ENCODE measurements around the gene TSHR.
"Not testable (repeated sequence)": the region's sequence is repeated elsewhere in the genome, so short reads cannot be mapped to it uniquely, and the experiment has no call there.

Gene TSHR

DNA sequence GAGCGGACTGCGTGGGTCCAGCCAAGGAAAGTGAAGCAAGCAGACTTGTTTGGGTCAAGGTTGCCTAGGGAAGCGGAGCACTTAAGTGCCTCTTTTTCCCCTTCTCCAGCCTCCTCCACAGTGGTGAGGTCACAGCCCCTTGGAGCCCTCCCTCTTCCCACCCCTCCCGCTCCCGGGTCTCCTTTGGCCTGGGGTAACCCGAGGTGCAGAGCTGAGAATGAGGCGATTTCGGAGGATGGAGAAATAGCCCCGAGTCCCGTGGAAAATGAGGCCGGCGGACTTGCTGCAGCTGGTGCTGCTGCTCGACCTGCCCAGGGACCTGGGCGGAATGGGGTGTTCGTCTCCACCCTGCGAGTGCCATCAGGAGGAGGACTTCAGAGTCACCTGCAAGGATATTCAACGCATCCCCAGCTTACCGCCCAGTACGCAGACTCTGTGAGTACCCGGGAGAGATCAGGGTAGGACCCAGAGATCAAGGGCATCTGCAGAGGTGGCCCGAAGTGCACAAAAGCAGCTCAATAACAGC is at the start of gene TSHR:
Gene TSHR, plus strand, starts transcription at position 206 of the 526 bp plus-strand sequence. Its CDS starts 60 bp downstream, at position 266.
- H3K4me1 ChIP-seq (ENCODE audit: control insufficient read depth, insufficient read depth, low read length), result no peaks in the 10 kb centered on the region; the same call in 1 of the 2 replicates
- H3K9me3 ChIP-seq (ENCODE audit: control insufficient read depth, insufficient read depth, low read length), result no peaks in the 10 kb centered on the region
- H3K36me3 ChIP-seq (ENCODE audit: control insufficient read depth, insufficient read depth, low read length), result no peaks in the 10 kb centered on the region
- peaks cover 5% of the 10 kb centered on the region; the same call in 1 of the 2 replicates for H3K27me3 ChIP-seq (ENCODE audit: control insufficient read depth, insufficient read depth, low read length)
- H3K4me3 ChIP-seq (ENCODE audit: low read length), result peak within 1 kb of the TSS; percentile 58; the same call in 1 of the 2 replicates
- H3K27ac ChIP-seq (ENCODE audit: low read length), result no peak within 1 kb of the TSS
- no CpG with 5 or more reads among the region's 21 CpGs for WGBS (ENCODE audit: insufficient coverage, insufficient read length)
- DNase-seq (ENCODE audit: low read depth, low spot score), result no peak

DNA sequence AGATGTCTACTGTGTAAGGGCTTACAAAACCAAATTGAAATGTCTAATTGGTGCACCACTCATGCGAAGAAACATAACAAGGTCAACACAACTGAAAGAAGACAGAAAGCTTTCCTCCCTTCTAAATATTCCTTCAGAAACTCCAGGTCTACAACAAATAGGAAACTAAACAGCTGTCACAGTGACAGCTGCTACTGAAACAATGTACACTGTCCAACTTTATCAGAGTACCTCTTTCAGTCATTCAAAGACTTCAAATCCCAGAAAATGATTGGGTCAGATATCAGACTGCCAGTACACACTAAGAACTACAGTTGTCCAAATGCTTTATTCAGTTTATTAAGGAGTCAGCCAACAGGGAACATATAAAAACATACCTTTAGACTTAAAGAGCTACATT is 49.1 kb upstream of the TSHR start:
- Histone ChIP-seq H3K4me3 (ENCODE audit: low read length) (no peak overlapping the region), H3K27ac (ENCODE audit: low read length) (no peak overlapping the region), H3K4me1 (ENCODE audit: control insufficient read depth, insufficient read depth, low read length) (no peaks in the 10 kb centered on the region), H3K27me3 (ENCODE audit: control insufficient read depth, insufficient read depth, low read length) (no peaks in the 10 kb centered on the region), H3K9me3 (ENCODE audit: control insufficient read depth, insufficient read depth, low read length) (no peaks in the 10 kb centered on the region), H3K36me3 (ENCODE audit: control insufficient read depth, insufficient read depth, low read length) (no peaks in the 10 kb centered on the region)
- no CpG with 5 or more reads among the region's 1 CpG for WGBS (ENCODE audit: insufficient coverage, insufficient read length)
- DNase-seq (ENCODE audit: low read depth, low spot score), result no peak

DNA sequence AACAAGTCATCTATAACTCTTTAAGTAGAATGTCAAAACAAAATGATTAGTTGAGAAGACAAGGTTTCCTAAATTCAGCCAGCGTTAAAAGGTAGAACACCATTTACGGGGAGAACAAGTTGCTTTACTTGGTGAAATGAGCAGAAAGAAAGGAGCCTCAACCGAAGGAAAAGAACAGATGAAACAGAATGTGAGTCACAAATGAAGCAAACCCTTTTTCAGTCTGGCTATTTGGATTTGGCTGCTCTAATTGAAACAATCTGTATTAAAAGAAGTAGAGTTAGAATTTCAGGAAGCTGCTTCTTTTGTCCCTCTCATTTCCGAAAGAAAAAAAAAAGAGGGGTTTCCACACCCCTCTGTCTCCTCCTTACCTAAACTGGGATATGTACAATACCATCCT is 48.5 kb upstream of the TSHR start:
- Histone ChIP-seq H3K4me1 (ENCODE audit: control insufficient read depth, insufficient read depth, low read length) (no peaks in the 10 kb centered on the region), H3K36me3 (ENCODE audit: control insufficient read depth, insufficient read depth, low read length) (no peaks in the 10 kb centered on the region), H3K27ac (ENCODE audit: low read length) (no peak overlapping the region), H3K4me3 (ENCODE audit: low read length) (no peak overlapping the region), H3K9me3 (ENCODE audit: control insufficient read depth, insufficient read depth, low read length) (no peaks in the 10 kb centered on the region), H3K27me3 (ENCODE audit: control insufficient read depth, insufficient read depth, low read length) (no peaks in the 10 kb centered on the region)
- no CpG with 5 or more reads among the region's 4 CpGs for WGBS (ENCODE audit: insufficient coverage, insufficient read length)
- no peak for DNase-seq (ENCODE audit: low read depth, low spot score)

DNA sequence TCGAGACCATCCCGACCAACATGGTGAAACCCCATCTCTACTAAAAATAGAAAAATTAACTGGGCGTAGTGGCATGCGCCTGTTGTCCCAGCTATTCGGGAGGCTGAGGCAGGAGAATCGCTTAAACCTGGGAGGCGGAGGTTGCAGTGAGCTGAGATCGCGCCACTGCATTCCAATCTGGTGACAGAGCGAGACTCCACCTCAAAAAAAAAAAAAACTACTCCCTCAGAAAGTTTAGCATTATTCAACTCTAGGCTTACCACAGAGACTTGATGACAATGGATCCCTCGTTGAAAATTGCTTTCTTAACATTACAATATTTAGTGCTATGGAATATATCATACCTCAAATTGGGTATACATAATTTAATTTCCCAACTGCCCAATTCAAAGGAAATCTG is 43.4 kb upstream of the TSHR start:
- no CpG with 5 or more reads among the region's 11 CpGs for WGBS (ENCODE audit: insufficient coverage, insufficient read length)
- not testable (repeated sequence) for H3K27ac ChIP-seq (ENCODE audit: low read length); H3K36me3 ChIP-seq (ENCODE audit: control insufficient read depth, insufficient read depth, low read length); H3K4me3 ChIP-seq (ENCODE audit: low read length); H3K4me1 ChIP-seq (ENCODE audit: control insufficient read depth, insufficient read depth, low read length); H3K27me3 ChIP-seq (ENCODE audit: control insufficient read depth, insufficient read depth, low read length); DNase-seq (ENCODE audit: low read depth, low spot score); H3K9me3 ChIP-seq (ENCODE audit: control insufficient read depth, insufficient read depth, low read length)

DNA sequence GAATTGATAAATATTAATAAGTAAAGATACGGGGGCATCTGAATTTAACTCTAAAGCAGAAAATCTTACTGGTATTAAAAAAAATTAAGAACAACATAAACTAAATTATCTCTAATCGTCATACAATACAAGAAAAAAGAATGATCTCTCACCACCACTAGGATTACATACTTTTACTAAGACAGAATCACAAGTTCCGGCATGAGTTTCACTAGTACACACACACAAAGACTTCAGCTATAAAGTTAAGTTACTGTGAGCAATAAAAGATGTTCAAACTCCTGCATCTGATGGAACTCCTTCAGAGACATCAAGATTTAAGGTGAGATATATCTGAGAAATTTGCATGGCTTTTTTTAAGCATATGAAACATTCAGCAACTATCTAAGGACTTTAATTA is 35.8 kb upstream of the TSHR start:
- no peak for DNase-seq (ENCODE audit: low read depth, low spot score)
- H3K27me3 ChIP-seq (ENCODE audit: control insufficient read depth, insufficient read depth, low read length), result no peaks in the 10 kb centered on the region
- no peaks in the 10 kb centered on the region for H3K9me3 ChIP-seq (ENCODE audit: control insufficient read depth, insufficient read depth, low read length)
- WGBS (ENCODE audit: insufficient coverage, insufficient read length), result no CpG with 5 or more reads among the region's 3 CpGs
- no peaks in the 10 kb centered on the region for H3K36me3 ChIP-seq (ENCODE audit: control insufficient read depth, insufficient read depth, low read length)
- H3K27ac ChIP-seq (ENCODE audit: low read length), result no peak overlapping the region
- H3K4me1 ChIP-seq (ENCODE audit: control insufficient read depth, insufficient read depth, low read length), result no peaks in the 10 kb centered on the region
- no peak overlapping the region for H3K4me3 ChIP-seq (ENCODE audit: low read length)

DNA sequence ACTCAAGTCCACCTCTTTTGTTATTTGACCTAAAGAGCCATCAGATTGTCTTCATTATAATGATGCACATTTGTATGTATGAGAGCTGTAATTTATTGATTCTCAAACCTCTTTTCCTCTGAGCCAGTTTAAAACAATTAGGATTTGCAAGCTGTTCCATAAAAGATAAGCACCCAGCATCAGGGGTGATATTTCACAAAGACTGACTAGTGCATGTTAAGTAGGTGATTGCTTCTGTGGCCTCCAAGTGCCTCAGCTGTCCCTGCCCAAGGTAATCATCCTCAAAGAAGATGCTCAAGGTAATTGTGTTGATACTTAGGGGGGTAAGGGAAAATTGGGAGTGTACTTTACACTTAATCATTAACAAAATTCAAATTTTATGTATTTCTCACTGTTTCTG is 32.1 kb upstream of the TSHR start:
- DNase-seq (ENCODE audit: low read depth, low spot score), result no peak
- no peaks in the 10 kb centered on the region for H3K4me1 ChIP-seq (ENCODE audit: control insufficient read depth, insufficient read depth, low read length)
- H3K4me3 ChIP-seq (ENCODE audit: low read length), result no peak overlapping the region
- H3K27me3 ChIP-seq (ENCODE audit: control insufficient read depth, insufficient read depth, low read length), result no peaks in the 10 kb centered on the region
- H3K36me3 ChIP-seq (ENCODE audit: control insufficient read depth, insufficient read depth, low read length), result no peaks in the 10 kb centered on the region
- no peak overlapping the region for H3K27ac ChIP-seq (ENCODE audit: low read length)
- H3K9me3 ChIP-seq (ENCODE audit: control insufficient read depth, insufficient read depth, low read length), result no peaks in the 10 kb centered on the region

DNA sequence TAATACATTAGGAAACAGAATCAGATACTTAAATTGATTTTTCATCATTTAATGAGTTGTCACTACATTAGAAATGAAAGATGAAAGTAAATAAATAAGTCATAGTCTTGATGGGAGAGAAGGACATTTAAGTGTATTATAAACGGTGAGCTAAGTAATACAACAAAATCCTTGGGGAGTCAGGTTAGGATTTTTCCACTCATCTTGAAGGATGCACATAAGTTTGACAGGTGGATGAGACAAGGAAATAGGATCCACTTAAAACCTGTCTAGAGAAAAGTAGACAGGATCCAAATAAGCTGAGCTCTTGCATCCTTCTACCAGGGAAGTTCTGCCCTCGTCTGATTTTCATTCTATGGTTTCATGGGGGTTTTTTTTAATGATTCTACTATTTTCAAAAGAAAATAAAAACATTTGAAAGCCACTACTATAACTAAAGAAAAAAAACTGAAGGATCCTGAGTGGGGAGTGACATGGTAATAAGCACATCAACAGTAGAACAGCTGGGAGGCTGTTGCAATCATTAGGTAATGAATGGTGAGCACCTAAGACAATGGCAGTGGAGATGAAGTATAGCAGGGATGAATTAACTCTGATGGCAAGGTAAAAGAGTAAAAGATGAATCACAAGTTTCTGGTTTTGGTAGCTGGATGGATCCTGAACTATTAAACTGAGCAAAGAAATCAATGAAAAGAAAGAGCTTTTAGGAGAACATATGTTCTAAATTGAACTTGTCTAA is 30.9 kb upstream of the TSHR start:
- WGBS (ENCODE audit: insufficient coverage, insufficient read length), result no CpG with 5 or more reads among the region's 2 CpGs
- no peak for DNase-seq (ENCODE audit: low read depth, low spot score)
- Histone ChIP-seq H3K4me1 (ENCODE audit: control insufficient read depth, insufficient read depth, low read length) (no peaks in the 10 kb centered on the region), H3K4me3 (ENCODE audit: low read length) (no peak overlapping the region), H3K27ac (ENCODE audit: low read length) (no peak overlapping the region), H3K27me3 (ENCODE audit: control insufficient read depth, insufficient read depth, low read length) (no peaks in the 10 kb centered on the region), H3K36me3 (ENCODE audit: control insufficient read depth, insufficient read depth, low read length) (no peaks in the 10 kb centered on the region), H3K9me3 (ENCODE audit: control insufficient read depth, insufficient read depth, low read length) (no peaks in the 10 kb centered on the region)

DNA sequence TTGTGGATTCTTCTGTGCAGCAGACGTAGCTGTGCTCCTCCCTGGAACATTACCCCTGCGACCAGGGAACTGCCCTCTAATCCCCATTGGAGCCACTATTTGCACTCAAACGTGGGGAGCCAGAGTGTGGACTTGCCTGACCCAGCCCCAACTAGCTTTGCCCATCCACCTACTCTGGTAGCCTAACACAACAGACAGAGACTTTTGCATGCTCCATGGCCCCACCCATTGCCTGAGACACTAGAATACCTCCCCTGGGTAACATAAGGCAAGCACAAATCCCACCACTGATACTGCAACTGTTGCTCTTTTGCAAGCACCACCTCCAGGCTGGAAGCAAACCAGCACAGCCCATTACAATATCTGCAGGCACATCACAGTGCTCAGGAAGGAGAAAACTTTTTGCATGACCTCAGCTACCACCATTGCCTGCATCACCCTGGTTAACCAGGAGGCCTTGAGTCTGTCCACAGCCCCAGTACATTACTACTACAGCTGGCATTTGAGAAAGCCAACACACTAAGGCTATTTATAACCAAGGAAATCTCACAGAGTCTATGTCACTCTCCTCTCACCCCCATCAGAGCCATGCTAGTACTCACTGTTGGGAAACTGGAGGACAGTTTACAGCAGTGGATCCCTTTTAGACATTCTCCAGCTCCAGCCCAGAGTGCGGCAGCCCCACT is 28.9 kb upstream of the TSHR start:
- Histone ChIP-seq H3K4me3 (ENCODE audit: low read length) (no peak overlapping the region), H3K27me3 (ENCODE audit: control insufficient read depth, insufficient read depth, low read length) (no peaks in the 10 kb centered on the region), H3K9me3 (ENCODE audit: control insufficient read depth, insufficient read depth, low read length) (no peaks in the 10 kb centered on the region), H3K4me1 (ENCODE audit: control insufficient read depth, insufficient read depth, low read length) (no peaks in the 10 kb centered on the region), H3K27ac (ENCODE audit: low read length) (no peak overlapping the region), H3K36me3 (ENCODE audit: control insufficient read depth, insufficient read depth, low read length) (no peaks in the 10 kb centered on the region)
- WGBS (ENCODE audit: insufficient coverage, insufficient read length), result no CpG with 5 or more reads among the region's 4 CpGs
- DNase-seq (ENCODE audit: low read depth, low spot score), result no peak

DNA sequence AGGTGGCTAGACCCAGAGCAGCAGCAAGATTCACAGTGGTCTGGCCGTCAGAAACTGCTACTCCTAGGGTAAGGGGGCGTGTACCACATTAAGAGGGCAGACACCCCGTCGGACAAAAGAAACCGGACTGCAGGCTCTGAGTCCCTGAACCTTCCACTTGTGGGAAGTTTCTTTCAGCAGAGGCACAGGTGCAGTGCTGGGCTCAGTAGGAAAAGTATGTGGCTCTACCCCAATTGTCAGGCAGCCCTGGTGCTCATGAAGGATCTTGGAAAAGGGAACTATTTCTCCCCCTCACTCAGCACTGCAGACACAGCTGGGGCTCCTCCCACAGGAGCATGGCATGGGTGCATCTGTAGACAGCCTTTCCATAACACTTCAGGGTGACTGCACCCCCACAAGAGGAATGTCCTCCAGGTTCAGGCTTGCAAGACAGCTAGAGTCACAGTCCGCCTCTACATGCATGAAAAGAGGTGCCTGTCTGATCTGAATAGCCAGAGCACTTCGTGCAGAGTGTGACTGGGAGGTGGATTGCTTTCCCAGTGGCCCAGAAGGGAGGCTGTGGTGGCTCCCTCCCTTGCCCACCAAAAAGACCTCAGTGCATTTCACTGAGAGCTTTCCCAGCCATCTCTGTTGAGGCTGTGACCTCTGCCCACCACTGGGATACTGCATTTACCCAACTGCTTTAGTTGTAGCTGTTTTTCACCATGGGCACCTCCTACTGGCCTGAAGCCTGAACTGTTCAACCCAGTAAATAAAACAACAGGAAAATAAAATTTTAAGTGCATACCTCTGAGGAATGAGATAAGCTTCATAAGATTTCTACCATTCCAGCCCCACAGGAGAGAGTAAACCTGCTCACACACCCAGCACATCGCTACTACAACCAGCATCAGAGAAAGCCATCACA is 28.1 kb upstream of the TSHR start:
- Histone ChIP-seq H3K4me1 (ENCODE audit: control insufficient read depth, insufficient read depth, low read length) (no peaks in the 10 kb centered on the region), H3K27me3 (ENCODE audit: control insufficient read depth, insufficient read depth, low read length) (no peaks in the 10 kb centered on the region), H3K36me3 (ENCODE audit: control insufficient read depth, insufficient read depth, low read length) (no peaks in the 10 kb centered on the region), H3K27ac (ENCODE audit: low read length) (no peak overlapping the region), H3K4me3 (ENCODE audit: low read length) (no peak overlapping the region), H3K9me3 (ENCODE audit: control insufficient read depth, insufficient read depth, low read length) (no peaks in the 10 kb centered on the region)
- DNase-seq (ENCODE audit: low read depth, low spot score), result no peak
- WGBS (ENCODE audit: insufficient coverage, insufficient read length), result no CpG with 5 or more reads among the region's 8 CpGs

DNA sequence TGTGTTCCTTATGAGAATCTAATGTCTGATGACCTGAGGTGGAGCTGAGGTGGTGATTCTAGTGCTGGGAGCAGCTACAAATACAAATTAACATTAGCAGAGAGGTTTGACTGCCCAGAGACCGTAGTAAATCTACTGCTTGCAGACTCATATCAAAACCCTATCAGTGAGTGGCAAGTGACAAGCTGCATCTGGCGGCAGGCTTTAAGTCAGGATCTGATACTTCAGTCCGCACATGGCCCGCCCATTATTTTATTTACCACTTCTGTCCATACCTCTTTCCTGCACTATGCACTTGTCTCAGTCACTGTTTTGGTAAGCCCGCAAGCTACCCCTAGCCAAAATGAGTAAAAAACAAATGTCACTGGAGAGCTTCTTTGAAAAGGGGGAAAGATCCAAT is 25.3 kb upstream of the TSHR start:
- H3K27ac ChIP-seq (ENCODE audit: low read length), result no peak overlapping the region
- H3K4me3 ChIP-seq (ENCODE audit: low read length), result no peak overlapping the region
- WGBS (ENCODE audit: insufficient coverage, insufficient read length), result no CpG with 5 or more reads among the region's 5 CpGs

More for the DNA sequence above, 25.3 kb upstream of the TSHR start:
- Histone ChIP-seq H3K27me3 (ENCODE audit: control insufficient read depth, insufficient read depth, low read length) (no peaks in the 10 kb centered on the region), H3K4me1 (ENCODE audit: control insufficient read depth, insufficient read depth, low read length) (no peaks in the 10 kb centered on the region), H3K9me3 (ENCODE audit: control insufficient read depth, insufficient read depth, low read length) (no peaks in the 10 kb centered on the region), H3K36me3 (ENCODE audit: control insufficient read depth, insufficient read depth, low read length) (no peaks in the 10 kb centered on the region)
- no peak for DNase-seq (ENCODE audit: low read depth, low spot score)
